SK-N-MC (cell line): ENCODE results near the gene IDI2.

Source experiments
- EZH2 ChIP-seq: fragments of 200-600 bp; sonication (generic); IDR thresholded peaks from one replicate; pipeline ENCODE4 v1.6.1; 2017; ENCODE audit warnings: antibody characterized with exemption
- FOXP2 ChIP-seq: optimal IDR thresholded peaks from 2 replicates; pipeline ENCODE3; 2011; ENCODE audit warnings: mild to moderate bottlenecking, moderate library complexity; ENCODE audit not compliant: insufficient read depth; ENCODE audit errors: extremely low read length, control extremely low read depth
- POLR2AphosphoS5 ChIP-seq: IDR thresholded peaks from 2 replicates; pipeline ENCODE4 v1.6.1; 2012; ENCODE audit warnings: mild to moderate bottlenecking, low read depth, low read length, borderline replicate concordance

DNA sequence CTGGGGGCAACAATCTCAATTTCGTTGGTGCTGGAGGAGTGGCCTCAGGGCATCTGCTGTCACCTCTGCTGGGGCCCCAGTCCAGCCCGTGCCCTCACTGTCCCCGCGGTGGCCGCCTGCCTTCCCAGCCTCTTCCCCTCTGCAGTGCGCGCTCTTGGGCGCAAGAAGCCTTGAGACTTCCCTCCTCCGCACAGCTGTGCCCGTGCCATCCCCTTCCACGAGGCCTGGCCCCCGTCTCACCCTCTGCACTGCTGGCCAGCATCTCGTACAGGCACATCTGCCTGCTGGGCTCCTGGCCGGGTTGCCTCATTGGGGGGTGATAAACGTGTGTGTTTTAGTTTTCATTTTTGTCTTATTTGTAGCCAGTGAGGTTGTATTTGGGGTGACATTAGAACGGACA is 14.0 kb downstream of the IDI2 start:
- TF ChIP-seq POLR2AphosphoS5 (no peak), FOXP2 (no peak), EZH2 (no peak)
